Urinary bladder (tissue), 4 donors: Measurements from ENCODE around the gene NAA38. TPM values are rescaled to one million over a fixed set of nuclear protein-coding genes. Genes with fewer than 3 reads are reported as not detected.
A peak's percentile ranks its signal among the peaks of the same experiment; 100 is the strongest.

Source experiments
- DNase-seq: peaks from one replicate; pipeline ENCODE4 v3.0.0-alpha.2; 2015; ENCODE audit errors: extremely low spot score
- H3K27ac ChIP-seq: one replicate; pipeline ENCODE4 v1.5.1; 2013; ENCODE audit warnings: low read depth, mild to moderate bottlenecking, moderate library complexity
- H3K36me3 ChIP-seq: one replicate; pipeline ENCODE4 v1.6.1; 2013; ENCODE audit warnings: mild to moderate bottlenecking, moderate library complexity; ENCODE audit not compliant: insufficient read depth
- H3K4me1 ChIP-seq: one replicate; pipeline ENCODE4 v1.6.1; 2013; ENCODE audit warnings: mild to moderate bottlenecking, moderate library complexity; ENCODE audit not compliant: insufficient read depth
- H3K4me3 ChIP-seq: one replicate; pipeline ENCODE4 v1.5.1; 2013; ENCODE audit warnings: low read depth, low read length
- WGBS: extraction: QIAGEN DNeasy Blood & Tissue Kit; methylation state at CpG from one replicate; pipeline ENCODE4 v1.1.7; 2013; 5-methylcytosine and 5-hydroxymethylcytosine counted together
- polyA plus RNA-seq: library from polyadenylated mRNA; stranded (reverse); fragments of 200-250 nt; gene quantifications from one replicate; pipeline ENCODE4 v1.2.3, GENCODE V29; 2013
- total RNA-seq: library from RNA; depleted of rRNA; stranded (reverse); fragments of >200 nt; gene quantifications from one replicate; pipeline ENCODE4 v1.2.3, GENCODE V29; 2014
- donor health status: healthy with polysubstance abuse.
- donor health status: healthy.

The NAA38 gene
- total and polyA plus RNA-seq, 2 donors: 44.4 to 110 TPM

- Histone ChIP-seq H3K27ac (no peak overlapping the region), H3K4me1 (no peaks in the 10 kb centered on the region), H3K36me3 (peaks cover 2% of the 10 kb centered on the region), H3K4me3 (no peak overlapping the region)
- 76% methylated on average over 20 of the region's 20 CpGs for WGBS
- no peak for DNase-seq
Measured at GRCh38 chr17:7852262-7852670, 5.1 kb downstream of the NAA38 start.

GRCh38 chr17:7851438-7852261 lies 5.7 kb downstream of the NAA38 start:
- WGBS: 21% methylated on average over 60 of the region's 60 CpGs
- DNase-seq: no peak
- H3K4me1 ChIP-seq: no peaks in the 10 kb centered on the region
- H3K27ac ChIP-seq: no peak overlapping the region
- peaks cover 2% of the 10 kb centered on the region for H3K36me3 ChIP-seq
- no peak overlapping the region for H3K4me3 ChIP-seq

DNA sequence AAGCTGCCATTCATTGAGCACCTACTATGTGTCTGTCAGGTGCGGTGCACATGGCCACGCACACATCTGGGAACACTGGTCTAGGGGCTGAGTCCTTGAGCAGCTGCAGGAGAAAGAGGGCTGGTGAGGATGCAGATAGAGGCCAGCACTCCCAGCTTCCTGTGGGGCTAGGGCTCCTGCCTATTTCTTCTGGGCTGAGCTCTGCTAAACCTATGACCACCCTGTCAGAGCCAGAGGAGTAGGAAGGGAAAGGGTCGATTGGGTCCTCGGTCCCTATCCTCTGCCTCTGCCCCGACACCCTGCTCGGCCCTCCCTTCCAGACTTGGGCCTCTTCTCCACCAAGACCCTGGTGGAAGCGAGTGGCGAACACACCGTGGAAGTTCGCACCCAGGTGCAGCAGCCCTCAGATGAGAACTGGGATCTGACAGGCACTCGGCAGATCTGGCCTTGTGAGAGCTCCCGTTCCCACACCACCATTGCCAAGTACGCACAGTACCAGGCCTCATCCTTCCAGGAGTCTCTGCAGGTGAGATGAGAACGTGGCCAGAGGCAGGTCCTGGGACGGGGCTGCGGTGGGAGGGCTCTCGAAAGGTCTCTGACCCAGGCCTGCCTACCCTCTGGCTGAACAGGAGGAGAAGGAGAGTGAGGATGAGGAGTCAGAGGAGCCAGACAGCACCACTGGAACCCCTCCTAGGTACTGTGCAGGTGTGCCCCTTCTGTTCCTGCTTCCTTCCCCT lies 6.5 kb downstream of the NAA38 start:
- peaks cover 2% of the 10 kb centered on the region for H3K36me3 ChIP-seq

GRCh38 chr17:7849751-7850504 lies 7.4 kb downstream of the NAA38 start:
- H3K27ac ChIP-seq: no peak overlapping the region
- H3K36me3 ChIP-seq: peaks cover 2% of the 10 kb centered on the region
- no peak for DNase-seq
- WGBS: 86% methylated on average over 12 of the region's 12 CpGs
- no peak overlapping the region for H3K4me3 ChIP-seq
- no peaks in the 10 kb centered on the region for H3K4me1 ChIP-seq

More for the DNA sequence above, 6.5 kb downstream of the NAA38 start:
- Histone ChIP-seq H3K4me3 (no peak overlapping the region), H3K4me1 (no peaks in the 10 kb centered on the region), H3K27ac (no peak overlapping the region)
- DNase-seq: no peak
- WGBS: 89% methylated on average over 17 of the region's 17 CpGs

GRCh38 chr17:7849130-7849750 lies 8.1 kb downstream of the NAA38 start:
- Histone ChIP-seq H3K36me3 (peaks cover 2% of the 10 kb centered on the region), H3K4me1 (no peaks in the 10 kb centered on the region)
- DNase-seq: no peak

DNA sequence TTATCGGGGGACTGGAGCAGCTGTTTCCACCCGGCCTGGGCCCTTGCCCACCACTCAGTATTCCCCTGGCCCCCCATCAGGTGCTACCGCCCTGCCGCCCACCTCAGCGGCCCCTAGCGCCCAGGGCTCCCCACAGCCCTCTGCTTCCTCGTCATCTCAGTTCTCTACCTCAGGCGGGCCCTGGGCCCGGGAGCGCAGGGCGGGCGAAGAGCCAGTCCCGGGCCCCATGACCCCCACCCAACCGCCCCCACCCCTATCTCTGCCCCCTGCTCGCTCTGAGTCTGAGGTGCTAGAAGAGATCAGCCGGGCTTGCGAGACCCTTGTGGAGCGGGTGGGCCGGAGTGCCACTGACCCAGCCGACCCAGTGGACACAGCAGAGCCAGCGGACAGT lies 8.6 kb downstream of the NAA38 start:
- Histone ChIP-seq H3K27ac (no peak overlapping the region), H3K4me3 (no peak overlapping the region), H3K4me1 (no peaks in the 10 kb centered on the region), H3K36me3 (peaks cover 2% of the 10 kb centered on the region)
- no peak for DNase-seq
- WGBS: 92% methylated on average over 21 of the region's 21 CpGs

More at GRCh38 chr17:7849130-7849750, 8.1 kb downstream of the NAA38 start:
- H3K4me3 ChIP-seq: no peak overlapping the region
- WGBS: 85% methylated on average over 35 of the region's 35 CpGs
- H3K27ac ChIP-seq: no peak overlapping the region

DNA sequence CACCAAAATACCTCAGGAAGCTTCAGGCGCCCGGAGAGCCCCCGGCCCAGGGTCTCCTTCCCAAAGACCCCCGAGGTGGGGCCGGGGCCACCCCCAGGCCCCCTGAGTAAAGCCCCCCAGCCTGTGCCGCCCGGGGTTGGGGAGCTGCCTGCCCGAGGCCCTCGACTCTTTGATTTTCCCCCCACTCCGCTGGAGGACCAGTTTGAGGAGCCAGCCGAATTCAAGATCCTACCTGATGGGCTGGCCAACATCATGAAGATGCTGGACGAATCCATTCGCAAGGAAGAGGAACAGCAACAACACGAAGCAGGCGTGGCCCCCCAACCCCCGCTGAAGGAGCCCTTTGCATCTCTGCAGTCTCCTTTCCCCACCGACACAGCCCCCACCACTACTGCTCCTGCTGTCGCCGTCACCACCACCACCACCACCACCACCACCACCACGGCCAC lies 9.2 kb downstream of the NAA38 start:
- Histone ChIP-seq H3K4me1 (no peaks in the 10 kb centered on the region), H3K36me3 (peaks cover under 1% of the 10 kb centered on the region), H3K4me3 (no peak overlapping the region), H3K27ac (no peak overlapping the region)
- DNase-seq: no peak
- whole genome bisulfite sequencing: 85% methylated on average over 20 of the region's 20 CpGs

- Histone ChIP-seq H3K36me3 (no peaks in the 10 kb centered on the region), H3K4me3 (no peak overlapping the region), H3K4me1 (no peaks in the 10 kb centered on the region), H3K27ac (no peak overlapping the region)
- WGBS: 85% methylated on average over 34 of the region's 34 CpGs
- no peak for DNase-seq
Measured at GRCh38 chr17:7846765-7847661, 10.3 kb downstream of the NAA38 start.

GRCh38 chr17:7846063-7846735 lies 11.2 kb downstream of the NAA38 start:
- 87% methylated on average over 22 of the region's 22 CpGs for WGBS
- H3K4me3 ChIP-seq: no peak overlapping the region
- H3K4me1 ChIP-seq: no peaks in the 10 kb centered on the region
- no peaks in the 10 kb centered on the region for H3K36me3 ChIP-seq
- H3K27ac ChIP-seq: no peak overlapping the region
- no peak for DNase-seq

DNA sequence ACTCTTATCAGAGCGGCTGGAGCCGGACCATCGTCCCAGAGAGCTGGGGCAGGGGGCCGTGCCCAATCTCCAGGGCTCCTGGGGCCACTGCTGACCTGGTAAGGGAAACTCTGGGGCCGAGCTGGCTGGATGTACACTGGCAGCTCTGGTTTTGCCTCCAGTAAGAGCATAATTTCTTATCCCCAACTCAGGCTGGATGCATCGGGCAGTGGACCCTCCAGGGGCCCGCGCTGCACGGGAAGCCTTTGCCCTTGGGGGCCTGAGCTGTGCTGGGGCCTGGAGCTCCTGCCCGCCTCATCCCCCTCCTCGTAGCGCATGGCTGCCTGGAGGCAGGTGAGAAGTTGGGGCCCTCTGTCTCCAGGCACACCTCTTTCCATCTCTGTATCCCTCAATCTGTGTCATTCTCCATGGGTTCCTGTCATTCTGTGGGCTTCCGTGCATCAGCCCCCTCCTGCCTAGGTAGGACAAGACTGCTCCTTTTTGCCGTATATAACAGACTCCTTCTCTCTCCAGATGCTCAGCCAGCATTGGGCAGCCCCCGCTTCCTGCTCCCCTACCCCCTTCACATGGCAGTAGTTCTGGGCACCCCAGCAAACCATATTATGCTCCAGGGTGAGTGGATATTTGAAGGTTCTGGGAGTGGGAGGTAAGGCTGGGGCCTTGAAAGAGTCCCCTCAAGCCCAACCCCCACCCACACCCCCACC lies 11.8 kb downstream of the NAA38 start:
- Histone ChIP-seq H3K4me1 (no peaks in the 10 kb centered on the region), H3K4me3 (peak overlapping the region; percentile 56), H3K36me3 (no peaks in the 10 kb centered on the region), H3K27ac (peak overlapping the region; percentile 34)
- 76% methylated on average over 15 of the region's 15 CpGs for WGBS
- no peak for DNase-seq

DNA sequence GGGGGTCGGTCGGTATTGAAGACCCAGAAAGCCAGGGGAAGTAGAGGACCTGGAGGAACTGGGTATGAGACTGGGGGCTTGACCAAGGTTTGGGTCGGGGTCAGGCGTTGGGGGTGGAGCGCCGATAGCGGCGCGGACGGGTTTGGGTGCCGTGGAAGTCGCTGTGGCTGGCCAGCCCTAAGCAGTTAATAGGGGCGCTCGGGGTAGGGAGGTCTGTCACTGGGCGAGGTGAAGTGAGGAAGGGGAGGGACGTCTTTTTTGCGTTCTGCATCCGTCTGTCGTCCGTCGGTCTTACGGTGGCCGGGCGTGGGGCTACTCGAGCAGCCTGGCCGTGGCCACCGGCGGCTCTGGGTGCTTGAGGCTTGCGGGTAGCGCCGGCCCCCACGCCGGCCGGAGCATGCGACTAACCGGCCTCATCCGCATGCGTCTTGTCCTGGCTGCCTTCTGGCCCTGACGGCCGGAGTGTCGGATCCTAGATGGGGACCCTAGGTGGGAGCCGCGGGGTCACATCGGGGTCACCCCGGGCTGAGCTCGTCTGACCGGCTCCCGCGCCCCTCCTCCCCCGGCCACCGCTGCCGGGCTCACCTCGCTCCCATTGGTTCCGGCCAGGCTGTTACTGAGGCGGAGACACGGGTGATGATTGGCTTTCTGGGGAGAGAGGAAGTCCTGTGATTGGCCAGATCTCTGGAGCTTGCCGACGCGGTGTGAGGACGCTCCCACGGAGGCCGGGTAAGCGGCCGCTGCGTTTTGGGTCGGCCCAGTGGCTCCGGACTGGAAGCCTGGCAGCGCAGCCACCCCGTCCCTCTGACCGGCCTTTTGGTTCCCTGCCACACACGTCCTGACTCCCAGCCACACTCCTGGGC lies 12.8 kb downstream of the NAA38 start:
- WGBS: under 1% methylated on average over 71 of the region's 71 CpGs
- Histone ChIP-seq H3K4me1 (no peaks in the 10 kb centered on the region), H3K4me3 (peak overlapping the region; percentile 56), H3K36me3 (no peaks in the 10 kb centered on the region), H3K27ac (peak overlapping the region; percentile 77)
- peak; percentile 91 for DNase-seq
